Sigmoid colon (tissue), 7 donors: ENCODE measurements around the gene CABP4. TPM values are rescaled to one million over a fixed set of nuclear protein-coding genes. Genes with fewer than 3 reads are reported as not detected.

Source experiments
- DNase-seq: peaks from one replicate; pipeline ENCODE4 v3.0.0-alpha.2; 2019
- H3K27ac ChIP-seq, 4 donors: fragments of 200-600 bp; sonication (generic); one replicate each; pipeline ENCODE4 v1.5.1; 2016 to 2019; ENCODE audit warnings: mild to moderate bottlenecking in 1 of 4
- H3K27me3 ChIP-seq, 3 donors: fragments of 200-600 bp; sonication (generic); one replicate each; pipeline ENCODE4 v1.5.1; 2019; ENCODE audit warnings: mild to moderate bottlenecking in 1 of 3
- H3K36me3 ChIP-seq, 4 donors: fragments of 200-600 bp; sonication (generic); one replicate each; pipeline ENCODE4 v1.5.1; 2016 to 2019
- H3K4me1 ChIP-seq, 4 donors: fragments of 200-600 bp; sonication (generic); one replicate each; pipeline ENCODE4 v1.5.1; 2017 to 2019
- H3K4me3 ChIP-seq, 4 donors: fragments of 200-600 bp; sonication (generic); one replicate each; pipeline ENCODE4 v1.5.1; 2017 to 2019; ENCODE audit warnings: mild to moderate bottlenecking in 2 of 4, moderate library complexity in 1 of 4
- H3K9me3 ChIP-seq, 4 donors: fragments of 200-600 bp in 3 of 4; sonication (generic) in 3 of 4; one replicate each; pipeline versions ENCODE4 v1.5.1 to v1.6.1; 2013 to 2019
- CTCF ChIP-seq, 4 experiments: fragments of 450-650 bp in 3 of 4; fragments of 200-600 bp in 1 of 4; IDR thresholded peaks; one replicate each; pipeline ENCODE4 v1.5.1; 2016 to 2019; ENCODE audit warnings: antibody characterized with exemption in 4 of 4, mild to moderate bottlenecking in 3 of 4, moderate library complexity in 2 of 4
- EP300 ChIP-seq, 4 donors: sonication (generic); formaldehyde crosslinking; IDR thresholded peaks; one replicate each; pipeline ENCODE4 v1.6.1; 2017; ENCODE audit warnings: antibody characterized with exemption in 4 of 4
- POLR2A ChIP-seq, 2 donors: fragments of 450-650 bp; IDR thresholded peaks; one replicate each; pipeline ENCODE4 v1.6.1; 2016; ENCODE audit warnings: antibody characterized with exemption in 2 of 2, mild to moderate bottlenecking in 2 of 2, moderate library complexity in 2 of 2
- POLR2AphosphoS5 ChIP-seq, 4 donors: sonication (generic); formaldehyde crosslinking; IDR thresholded peaks; one replicate each; pipeline ENCODE4 v1.6.1; 2017; ENCODE audit warnings: antibody characterized with exemption in 4 of 4
- WGBS, 2 donors: extraction: QIAGEN DNeasy Blood & Tissue Kit; methylation state at CpG; one replicate each; pipeline ENCODE4 v1.1.7; 2013; 5-methylcytosine and 5-hydroxymethylcytosine counted together
- intact Hi-C: fragments of 100-400 bp; cut with DNase I; formaldehyde crosslinking; loops from one replicate; pipeline ENCODE4 v1.15.1; 2023
- polyA plus RNA-seq, 3 donors: library from polyadenylated mRNA; stranded (reverse); fragments of 200-250 nt; gene quantifications; one replicate each; pipeline ENCODE4 v1.2.3, GENCODE V29; 2013
- total RNA-seq, 4 donors: library from RNA; depleted of rRNA; stranded (reverse); fragments of >200 nt; gene quantifications; one replicate each; pipeline ENCODE4 v1.1.0, GENCODE V29; 2016
- donor health status: healthy with polysubstance abuse.
- donor health status: Bipolar disorder and iron deficiency.
- donor health status: healthy.

The CABP4 gene
- total and polyA plus RNA-seq, 7 donors: 0.41 to 1.5 (median 0.61) TPM; not detected in 1

GRCh38 chr11:67466367-67466766, 11.2 kb downstream of the CABP4 start:
- 87 to 91% methylated on average over 5 of the region's 5 CpGs for WGBS, 2 donors
- H3K4me1 ChIP-seq: peaks cover 0 to 50% (median 40%) of the 10 kb centered on the region in 4 donors
- no peak for DNase-seq
- TF ChIP-seq POLR2A (IDR thresholded peaks at IDR 0.05) (no peak), EP300 (IDR thresholded peaks at IDR 0.05) (no peak), CTCF (IDR thresholded peaks at IDR 0.05) (no peak), POLR2AphosphoS5 (IDR thresholded peaks at IDR 0.05) (no peak)
- H3K9me3 ChIP-seq: no peaks in the 10 kb centered on the region
- intact Hi-C loops: no loop called here
- no peaks in the 10 kb centered on the region for H3K36me3 ChIP-seq
- peak overlapping the region; percentile 4 to 91 (median 58) for H3K27ac ChIP-seq
- no peak overlapping the region for H3K4me3 ChIP-seq
- H3K27me3 ChIP-seq: no peaks in the 10 kb centered on the region

GRCh38 chr11:67466962-67467771, 12.0 kb downstream of the CABP4 start:
- peaks cover 0 to 50% (median 40%) of the 10 kb centered on the region in 4 donors for H3K4me1 ChIP-seq
- no peaks in the 10 kb centered on the region for H3K36me3 ChIP-seq
- intact Hi-C loops: no loop called here
- no peak overlapping the region for H3K4me3 ChIP-seq
- TF ChIP-seq CTCF (IDR thresholded peaks at IDR 0.05): no peak
- no peak for TF ChIP-seq POLR2A (IDR thresholded peaks at IDR 0.05)
- TF ChIP-seq POLR2AphosphoS5 (IDR thresholded peaks at IDR 0.05): no peak
- no peak for TF ChIP-seq EP300 (IDR thresholded peaks at IDR 0.05)
- H3K27ac ChIP-seq: peak overlapping the region; percentile 91 to 95 (median 92)
- H3K9me3 ChIP-seq: no peaks in the 10 kb centered on the region
- 67 to 83% methylated on average over 11 of the region's 11 CpGs for WGBS, 2 donors
- no peaks in the 10 kb centered on the region for H3K27me3 ChIP-seq
- DNase-seq: no peak

GRCh38 chr11:67468056-67468455, 12.9 kb downstream of the CABP4 start:
- DNase-seq: no peak
- WGBS, 2 donors: 8 to 38% methylated on average over 5 of the region's 5 CpGs
- Histone ChIP-seq H3K4me3 (peak overlapping the region; percentile 90 to 96 (median 93)), H3K27ac (peak overlapping the region; percentile 91 to 95 (median 92)), H3K27me3 (no peaks in the 10 kb centered on the region), H3K4me1 (peaks cover 0 to 50% (median 40%) of the 10 kb centered on the region in 4 donors), H3K9me3 (no peaks in the 10 kb centered on the region), H3K36me3 (no peaks in the 10 kb centered on the region)
- no peak for TF ChIP-seq POLR2A (IDR thresholded peaks at IDR 0.05)
- TF ChIP-seq EP300 (IDR thresholded peaks at IDR 0.05): no peak
- no peak for TF ChIP-seq POLR2AphosphoS5 (IDR thresholded peaks at IDR 0.05)
- TF ChIP-seq CTCF (IDR thresholded peaks at IDR 0.05): no peak
- intact Hi-C loops: loop anchor here (2.0 kb wide), 2 partner anchors 39 to 67 kb away; partner anchors contain the start of gene PPP1CA

DNA sequence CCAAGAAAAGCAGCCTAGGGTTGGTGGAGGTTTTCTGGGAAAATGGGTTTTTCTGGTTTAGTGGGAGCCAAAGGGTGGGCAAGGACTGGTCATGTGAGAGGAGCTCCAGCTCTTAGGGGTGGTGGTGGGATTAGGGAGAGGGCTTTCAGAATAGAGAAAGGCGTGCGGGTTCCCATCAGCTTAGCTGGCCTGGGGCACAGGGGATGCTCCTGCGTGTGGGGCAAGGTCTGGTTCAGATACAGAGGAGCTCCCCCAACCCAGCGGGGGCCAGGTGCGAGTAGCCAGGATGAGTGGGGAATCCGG, 13.3 kb downstream of the CABP4 start:
- no peak for DNase-seq
- Histone ChIP-seq H3K36me3 (no peaks in the 10 kb centered on the region), H3K27me3 (no peaks in the 10 kb centered on the region), H3K27ac (peak overlapping the region; percentile 91 to 95 (median 92)), H3K4me3 (peak overlapping the region; percentile 90 to 96 (median 93)), H3K4me1 (peaks cover 0 to 50% (median 39%) of the 10 kb centered on the region in 4 donors), H3K9me3 (no peaks in the 10 kb centered on the region)
- intact Hi-C loops: loop anchor here (2.0 kb wide), 2 partner anchors 38 to 68 kb away; partner anchors contain the start of gene PPP1CA
- TF ChIP-seq POLR2A (IDR thresholded peaks at IDR 0.05) (no peak), EP300 (IDR thresholded peaks at IDR 0.05) (no peak), CTCF (IDR thresholded peaks at IDR 0.05) (no peak), POLR2AphosphoS5 (IDR thresholded peaks at IDR 0.05) (no peak)
- WGBS, 2 donors: 1 to 3% methylated on average over 6 of the region's 6 CpGs
